Medulla oblongata (tissue), 1 donor: Measurements from ENCODE around the gene LYPD6B.

ENCODE experiments used
- DNase-seq: peaks from one replicate; pipeline ENCODE4 v3.0.0-alpha.2; 2015; ENCODE audit errors: extremely low spot score

LYPD6B gene

DNA sequence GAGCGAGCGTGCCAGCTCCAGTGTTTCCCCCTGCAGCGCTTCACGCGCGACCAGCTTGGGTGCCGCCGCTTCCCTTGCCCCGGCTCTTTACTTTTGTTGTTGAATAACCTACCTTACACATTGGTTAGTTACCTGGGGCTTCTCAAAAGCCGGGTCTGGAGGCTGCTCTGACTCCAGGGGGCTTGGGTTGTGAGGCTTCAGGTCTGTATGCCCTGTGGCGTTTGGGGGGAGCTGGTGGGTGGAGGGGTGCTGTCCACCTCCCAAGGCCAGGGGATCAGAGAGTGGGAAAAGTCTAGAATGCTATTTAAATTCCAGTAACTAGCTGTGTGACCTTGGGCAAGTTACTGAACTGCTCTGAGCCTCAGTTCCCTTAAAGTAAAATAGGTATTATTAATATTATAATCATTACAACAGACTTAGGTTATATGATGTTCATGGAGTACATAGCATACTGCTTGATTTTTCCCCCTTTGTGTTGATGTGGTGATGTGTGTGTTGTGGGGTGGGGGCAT is 770 bp downstream of the LYPD6B start:
- no peak for DNase-seq

DNA sequence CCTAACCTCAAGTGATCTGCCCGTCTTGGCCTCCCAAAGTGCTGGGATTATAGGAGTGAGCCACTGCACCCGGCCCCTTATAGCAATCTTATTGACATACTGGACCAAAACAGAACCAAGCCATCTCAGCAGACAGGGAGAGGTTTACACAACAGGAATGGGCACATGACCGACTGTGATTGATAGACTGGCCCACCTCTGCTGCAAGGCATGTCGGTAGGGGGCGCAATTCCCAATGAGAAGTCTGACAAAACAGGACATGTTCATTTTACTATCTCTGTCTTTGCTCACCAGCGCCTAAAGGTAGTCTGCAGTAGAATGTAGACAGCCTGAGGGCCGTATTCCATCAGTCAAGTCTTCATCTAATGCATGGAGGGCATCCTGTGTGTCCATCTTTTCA is 2.0 kb downstream of the LYPD6B start:
- DNase-seq: no peak

DNA sequence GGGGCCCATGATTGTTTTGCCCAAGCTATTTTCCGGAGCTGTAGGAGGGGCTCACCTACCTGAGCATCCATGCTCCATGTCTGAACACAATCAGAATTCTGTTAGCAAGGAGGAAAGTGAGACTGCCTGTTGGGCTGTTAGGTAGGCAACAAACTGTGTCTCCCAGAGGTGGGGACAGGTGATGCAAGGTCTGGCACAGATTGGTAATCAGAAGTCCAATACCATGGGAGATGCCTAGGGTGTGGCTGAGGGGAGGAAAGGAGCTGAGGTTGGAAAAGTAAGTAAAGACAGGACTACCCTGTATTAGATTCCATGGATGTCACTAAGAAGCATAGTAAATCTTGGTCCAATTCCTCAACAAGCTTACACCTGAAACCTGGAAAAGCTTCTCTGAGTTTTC is 3.0 kb downstream of the LYPD6B start:
- no peak for DNase-seq

GRCh38 chr2:149042881-149043280 is 4.4 kb downstream of the LYPD6B start:
- DNase-seq: no peak

GRCh38 chr2:149044500-149044899 is 6.0 kb downstream of the LYPD6B start:
- no peak for DNase-seq

DNA sequence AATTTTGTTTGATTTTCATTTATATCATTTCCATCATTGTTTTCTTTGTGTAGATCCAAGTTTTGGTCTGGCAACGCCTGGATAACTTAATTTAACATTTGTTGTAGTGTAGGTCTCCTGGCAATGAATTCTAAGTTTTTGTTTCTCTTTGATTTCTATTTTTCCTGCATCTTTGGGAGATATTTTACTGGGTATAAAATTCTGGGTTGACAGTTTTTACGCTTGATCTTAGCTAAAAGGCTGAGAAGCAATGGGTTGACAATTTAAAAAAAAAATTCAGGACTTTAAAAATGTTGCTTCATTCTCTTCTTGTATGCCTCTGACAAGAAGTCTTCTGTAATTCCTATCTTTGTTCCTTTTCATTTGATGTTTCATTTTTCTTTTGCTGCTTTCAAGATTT is 8.6 kb downstream of the LYPD6B start:
- no peak for DNase-seq

DNA sequence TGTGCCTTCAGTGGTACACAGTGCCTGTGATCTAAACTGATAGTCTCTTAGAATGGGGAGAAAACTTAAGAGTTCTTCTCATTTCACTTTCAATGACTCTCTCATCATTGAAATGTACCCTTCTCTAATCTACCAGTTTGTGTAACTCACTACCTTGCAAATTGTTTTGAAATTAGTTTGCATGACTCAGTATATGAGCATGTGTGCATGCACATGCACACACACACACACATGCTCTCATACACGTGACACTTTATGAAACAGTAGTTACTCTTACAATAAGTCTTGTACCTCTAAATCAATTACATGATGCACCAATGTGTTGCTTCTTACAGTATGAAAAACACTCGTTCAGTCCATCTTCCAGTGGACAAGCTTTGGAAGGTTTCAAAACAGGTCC is 10.6 kb downstream of the LYPD6B start:
- no peak for DNase-seq

GRCh38 chr2:149050188-149050587 is 11.7 kb downstream of the LYPD6B start:
- DNase-seq: no peak

GRCh38 chr2:149055751-149056150 is 17.3 kb downstream of the LYPD6B start:
- no peak for DNase-seq

DNA sequence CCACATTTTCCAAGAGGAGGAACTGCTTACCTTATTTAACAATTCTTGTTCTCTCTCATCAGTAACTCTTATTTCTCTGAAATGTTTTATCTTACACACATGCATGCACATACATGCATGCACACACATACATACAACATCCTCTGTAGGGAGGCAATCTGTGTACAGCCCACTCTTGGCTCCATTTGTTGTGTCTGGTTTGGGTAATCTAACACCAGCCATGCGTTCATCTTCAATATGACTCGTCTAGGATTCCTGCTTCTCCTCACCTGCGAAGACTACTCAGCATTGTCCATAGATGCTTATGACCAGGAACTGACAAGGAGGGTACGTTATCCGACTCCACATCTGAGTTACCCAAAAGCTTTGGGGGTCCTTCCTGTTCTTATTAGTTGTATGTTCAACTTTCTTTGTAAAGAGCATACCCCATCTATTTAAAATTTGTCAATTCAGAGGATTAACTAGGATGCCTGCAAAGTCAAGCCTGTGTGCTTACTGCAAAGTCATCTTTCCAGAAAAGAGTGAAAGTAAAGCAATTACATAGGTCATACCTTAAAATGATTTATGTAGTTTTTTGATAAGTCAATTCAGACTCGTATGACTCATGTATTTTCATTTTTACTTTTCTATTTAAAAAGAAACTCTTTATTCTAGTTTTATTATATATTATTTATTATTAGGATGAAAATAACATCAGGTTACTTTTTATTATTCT is 18.2 kb downstream of the LYPD6B start:
- no peak for DNase-seq

- DNase-seq: no peak
These were observed 18.9 kb downstream of the LYPD6B start for GRCh38 chr2:149057401-149057800.

DNA sequence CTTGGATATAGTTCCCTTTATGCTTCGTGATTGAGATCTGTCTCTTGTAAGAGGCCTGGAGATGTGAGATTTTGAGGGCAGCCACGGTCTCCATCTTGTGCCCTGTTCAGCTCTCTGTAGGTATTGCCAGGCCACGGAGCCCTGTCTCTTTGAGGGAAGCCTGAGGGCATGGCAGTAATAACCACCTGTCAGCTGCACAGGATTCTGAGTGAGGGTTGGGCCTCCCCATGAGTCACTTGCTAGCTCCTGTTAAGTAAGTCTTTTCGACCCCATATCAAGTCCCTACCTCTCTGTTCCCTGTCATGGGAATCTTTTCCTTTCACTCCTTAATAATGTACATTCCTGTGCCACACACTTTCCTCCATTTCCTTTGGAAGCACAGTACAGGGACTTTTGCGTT is 20.4 kb downstream of the LYPD6B start:
- DNase-seq: no peak

DNA sequence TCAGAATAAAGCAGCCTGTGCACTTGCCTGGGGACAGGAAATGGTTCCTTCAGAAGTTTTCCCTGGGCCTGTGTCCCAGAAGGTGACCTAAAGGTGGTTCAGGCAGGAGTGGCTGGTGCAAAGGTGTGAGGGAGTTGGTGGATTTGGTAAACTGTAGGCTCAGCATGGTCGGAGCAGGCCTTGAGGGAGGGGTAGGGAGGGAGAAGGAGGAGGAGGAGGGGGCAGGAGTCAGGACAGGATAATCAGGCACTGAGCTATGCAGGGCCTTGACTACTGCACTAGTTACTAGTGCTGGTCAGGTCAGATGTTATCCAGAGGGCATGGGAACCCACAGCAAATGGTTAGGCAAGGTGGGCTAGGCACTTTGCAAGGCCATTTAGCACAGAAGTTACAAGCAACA is 21.3 kb downstream of the LYPD6B start:
- DNase-seq: no peak

DNA sequence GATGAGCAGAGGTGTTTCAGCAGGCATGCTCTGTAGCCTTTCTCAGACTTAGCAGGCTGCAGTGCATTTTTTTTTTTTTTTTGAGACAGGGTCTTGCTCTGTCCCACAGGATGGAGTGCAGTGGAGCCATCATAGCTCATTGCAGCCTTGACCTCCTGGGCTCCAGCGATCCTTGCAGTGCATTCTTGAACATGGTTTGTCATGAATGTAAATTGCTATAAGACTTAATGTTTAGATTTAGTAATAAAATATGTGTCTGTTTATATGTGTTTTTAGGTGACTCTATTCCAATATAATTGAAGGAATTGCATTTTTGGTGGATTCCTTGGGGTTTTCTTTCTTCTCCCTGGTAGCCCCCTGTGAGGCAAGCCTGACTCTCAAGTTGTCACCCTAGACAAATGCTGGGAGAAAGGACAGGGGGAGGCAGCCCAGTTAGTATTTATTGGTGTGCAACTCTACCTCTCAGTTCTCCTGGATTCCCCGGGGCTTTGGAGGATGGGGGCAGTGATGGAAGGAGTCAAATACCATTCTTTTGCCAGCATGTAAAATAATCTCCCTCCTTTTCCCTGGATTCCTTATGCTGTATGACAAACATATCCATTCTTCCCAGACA is 22.7 kb downstream of the LYPD6B start:
- DNase-seq: no peak

DNA sequence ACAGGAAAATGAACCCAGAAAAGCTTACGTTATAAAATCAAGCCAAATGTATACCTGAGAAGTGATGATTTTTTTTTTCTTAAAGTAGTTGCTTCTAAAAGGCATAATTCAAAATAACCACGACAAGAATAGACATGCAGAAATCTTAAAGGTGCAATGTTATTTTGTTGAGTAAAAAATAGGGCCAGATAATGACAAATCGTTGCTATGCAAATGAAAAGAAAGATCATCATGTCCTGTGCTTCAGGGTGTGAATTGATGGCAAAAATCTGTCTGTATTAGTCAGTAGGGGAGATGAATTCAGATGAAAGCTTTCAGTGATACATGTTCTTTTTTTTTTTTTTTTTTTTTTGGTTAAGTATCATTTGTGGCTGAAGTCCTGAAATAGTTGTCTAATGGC is 24.0 kb downstream of the LYPD6B start:
- DNase-seq: no peak

DNA sequence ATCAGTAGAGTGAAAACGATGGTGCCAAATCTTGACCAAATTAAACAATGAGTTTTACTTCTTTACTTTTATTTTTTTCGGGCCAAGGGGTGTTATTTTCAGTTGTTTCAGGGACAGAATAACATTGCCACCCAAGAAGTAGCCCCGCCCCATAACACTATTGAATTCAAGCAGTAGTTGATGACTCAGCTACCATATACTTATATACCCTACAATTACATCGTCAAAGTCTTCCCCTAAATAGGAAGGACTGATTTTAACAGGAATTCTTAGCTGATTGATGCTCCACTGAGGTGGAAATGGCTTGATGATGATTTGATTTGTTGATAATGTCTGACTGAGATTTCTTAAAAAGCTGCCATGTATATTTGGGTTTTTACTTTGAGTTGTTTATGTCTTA is 24.7 kb downstream of the LYPD6B start:
- no peak for DNase-seq

GRCh38 chr2:149064365-149064841 is 25.9 kb downstream of the LYPD6B start:
- no peak for DNase-seq

- DNase-seq: no peak
These were observed 26.5 kb downstream of the LYPD6B start for GRCh38 chr2:149064856-149065630.

- DNase-seq: no peak
These were observed 29.9 kb downstream of the LYPD6B start for GRCh38 chr2:149068225-149068995.

DNA sequence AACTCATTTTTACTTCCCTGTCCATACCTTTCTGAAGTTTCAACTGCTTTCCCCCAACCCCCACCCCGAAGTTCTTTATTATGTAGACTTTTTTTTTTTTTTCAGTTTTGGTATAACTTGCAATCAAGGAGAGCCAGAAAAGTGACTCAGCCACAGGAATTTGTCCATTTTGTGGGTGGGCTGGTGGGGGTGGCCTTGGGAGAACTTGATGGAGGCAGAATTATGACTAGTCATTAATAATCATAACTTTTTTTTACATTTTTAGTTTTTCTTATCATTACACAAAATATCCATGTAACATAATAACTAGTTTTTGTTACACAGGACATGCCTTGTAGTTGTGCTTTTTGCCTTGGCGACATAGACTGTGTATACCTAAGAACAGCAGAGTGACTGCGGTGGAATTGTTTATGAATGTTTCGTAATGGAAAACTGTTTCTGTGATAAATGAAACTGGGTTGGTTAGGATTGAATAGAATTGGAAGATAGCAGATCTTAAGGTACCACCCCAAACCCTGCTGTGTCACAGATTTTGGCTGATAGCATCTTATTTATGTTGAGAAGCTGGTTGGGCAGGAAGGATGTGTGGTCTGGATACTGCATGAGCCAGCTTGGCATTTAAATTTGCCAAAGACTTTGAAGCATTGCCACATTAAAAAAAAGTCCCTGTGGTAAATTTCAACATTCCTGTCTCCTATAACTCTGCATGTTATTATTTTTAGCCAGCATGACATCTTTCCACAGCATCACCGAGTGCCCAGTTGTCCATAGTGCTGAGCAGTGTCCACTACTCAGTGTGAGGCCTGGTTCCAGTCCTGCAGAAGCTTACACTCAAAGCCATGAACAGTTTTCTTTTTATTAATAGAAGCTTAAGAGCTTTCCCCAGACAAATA is 30.7 kb downstream of the LYPD6B start:
- no peak for DNase-seq
